Measurements from ENCODE around the gene ZNF217.

GRCh38 chr20:53602661-53603060, 9.0 kb upstream of the ZNF217 start:
- no peak for TF ChIP-seq CTCF (IDR thresholded peaks at IDR 0.05; ENCODE audit: extremely low read depth in 1 of 2, insufficient read depth in 1 of 2, low read depth in 1 of 2, low read length in 2 of 2)
- TF ChIP-seq POLR2A (IDR thresholded peaks at IDR 0.05; ENCODE audit: low read depth, low read length), result no peak
- TF ChIP-seq EZH2 (IDR thresholded peaks at IDR 0.05; ENCODE audit: borderline replicate concordance, low read depth, low read length, severe bottlenecking), result no peak
- no peak for TF ChIP-seq POLR2AphosphoS5 (IDR thresholded peaks at IDR 0.05; ENCODE audit: insufficient read depth, low read depth, low read length)
- TF ChIP-seq FOS (IDR thresholded peaks at IDR 0.05; ENCODE audit: borderline replicate concordance, insufficient read depth, low read length), result no peak

Data from endothelial cell of umbilical vein (primary cell).